KMS-11 (cell line): ENCODE data around the gene ZNF124.

Source experiments
- H2AFZ ChIP-seq: fragments of 200-600 bp; sonication (generic); 2 replicates; pipeline ENCODE4 v1.6.1; 2016; ENCODE audit warnings: antibody characterized with exemption, mixed run types, low read depth
- H3K27ac ChIP-seq: fragments of 200-600 bp; sonication (generic); 2 replicates; pipeline ENCODE4 v1.6.1; 2016; ENCODE audit warnings: mild to moderate bottlenecking, mixed run types
- H3K27me3 ChIP-seq: fragments of 200-600 bp; sonication (generic); 2 replicates; pipeline ENCODE4 v1.6.1; 2017; ENCODE audit warnings: mild to moderate bottlenecking, low read depth, mixed run types, moderate library complexity; ENCODE audit not compliant: insufficient read depth
- H3K36me3 ChIP-seq: fragments of 200-600 bp; sonication (generic); 2 replicates; pipeline ENCODE4 v1.6.1; 2017; ENCODE audit warnings: mild to moderate bottlenecking, mixed run types; ENCODE audit not compliant: insufficient read depth
- H3K4me1 ChIP-seq: fragments of 200-600 bp; sonication (generic); 2 replicates; pipeline ENCODE4 v1.6.1; 2016; ENCODE audit warnings: mild to moderate bottlenecking, low read depth, mixed run types; ENCODE audit not compliant: poor library complexity, severe bottlenecking
- H3K4me2 ChIP-seq: fragments of 200-600 bp; sonication (generic); 2 replicates; pipeline ENCODE4 v1.7.0; 2016; ENCODE audit warnings: mild to moderate bottlenecking, mixed run types
- H3K4me3 ChIP-seq: fragments of 200-600 bp; sonication (generic); IDR thresholded peaks from 2 replicates; pipeline ENCODE4 v1.6.1; 2017; ENCODE audit warnings: low read depth, low read length, mixed read lengths; ENCODE audit not compliant: insufficient read depth
- H3K79me2 ChIP-seq: fragments of 200-600 bp; sonication (generic); 2 replicates; pipeline ENCODE4 v1.6.1; 2016; ENCODE audit warnings: low read depth, mixed run types; ENCODE audit not compliant: insufficient read depth
- H3K9ac ChIP-seq: fragments of 200-600 bp; sonication (generic); 2 replicates; pipeline ENCODE4 v1.6.1; 2016; ENCODE audit warnings: mild to moderate bottlenecking, mixed run types
- H4K20me1 ChIP-seq: fragments of 200-600 bp; sonication (generic); 2 replicates; pipeline ENCODE4 v1.6.1; 2016; ENCODE audit warnings: mild to moderate bottlenecking, mixed run types; ENCODE audit not compliant: insufficient read depth
- TF ChIP-seq, protein P1 (sequence below): fragments of 200-600 bp; sonication (generic); conservative IDR thresholded peaks from 2 replicates; pipeline ENCODE4 v1.6.1; 2017; ENCODE audit warnings: low read depth, mild to moderate bottlenecking, antibody characterized with exemption, low read length, moderate library complexity, mixed read lengths

Gene ZNF124

GRCh38 chr1:247114351-247115140, 57.3 kb downstream of the ZNF124 start:
- Histone ChIP-seq H3K4me3 (no peak overlapping the region), H4K20me1 (no peaks in the 10 kb centered on the region), H3K4me2 (no peak overlapping the region), H2AFZ (no peak overlapping the region), H3K36me3 (no peaks in the 10 kb centered on the region), H3K27me3 (no peaks in the 10 kb centered on the region), H3K9ac (no peak overlapping the region), H3K79me2 (no peaks in the 10 kb centered on the region), H3K27ac (no peak overlapping the region), H3K4me1 (no peaks in the 10 kb centered on the region)
- TF ChIP-seq, protein P1, sequence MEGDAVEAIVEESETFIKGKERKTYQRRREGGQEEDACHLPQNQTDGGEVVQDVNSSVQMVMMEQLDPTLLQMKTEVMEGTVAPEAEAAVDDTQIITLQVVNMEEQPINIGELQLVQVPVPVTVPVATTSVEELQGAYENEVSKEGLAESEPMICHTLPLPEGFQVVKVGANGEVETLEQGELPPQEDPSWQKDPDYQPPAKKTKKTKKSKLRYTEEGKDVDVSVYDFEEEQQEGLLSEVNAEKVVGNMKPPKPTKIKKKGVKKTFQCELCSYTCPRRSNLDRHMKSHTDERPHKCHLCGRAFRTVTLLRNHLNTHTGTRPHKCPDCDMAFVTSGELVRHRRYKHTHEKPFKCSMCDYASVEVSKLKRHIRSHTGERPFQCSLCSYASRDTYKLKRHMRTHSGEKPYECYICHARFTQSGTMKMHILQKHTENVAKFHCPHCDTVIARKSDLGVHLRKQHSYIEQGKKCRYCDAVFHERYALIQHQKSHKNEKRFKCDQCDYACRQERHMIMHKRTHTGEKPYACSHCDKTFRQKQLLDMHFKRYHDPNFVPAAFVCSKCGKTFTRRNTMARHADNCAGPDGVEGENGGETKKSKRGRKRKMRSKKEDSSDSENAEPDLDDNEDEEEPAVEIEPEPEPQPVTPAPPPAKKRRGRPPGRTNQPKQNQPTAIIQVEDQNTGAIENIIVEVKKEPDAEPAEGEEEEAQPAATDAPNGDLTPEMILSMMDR, result no peak

DNA sequence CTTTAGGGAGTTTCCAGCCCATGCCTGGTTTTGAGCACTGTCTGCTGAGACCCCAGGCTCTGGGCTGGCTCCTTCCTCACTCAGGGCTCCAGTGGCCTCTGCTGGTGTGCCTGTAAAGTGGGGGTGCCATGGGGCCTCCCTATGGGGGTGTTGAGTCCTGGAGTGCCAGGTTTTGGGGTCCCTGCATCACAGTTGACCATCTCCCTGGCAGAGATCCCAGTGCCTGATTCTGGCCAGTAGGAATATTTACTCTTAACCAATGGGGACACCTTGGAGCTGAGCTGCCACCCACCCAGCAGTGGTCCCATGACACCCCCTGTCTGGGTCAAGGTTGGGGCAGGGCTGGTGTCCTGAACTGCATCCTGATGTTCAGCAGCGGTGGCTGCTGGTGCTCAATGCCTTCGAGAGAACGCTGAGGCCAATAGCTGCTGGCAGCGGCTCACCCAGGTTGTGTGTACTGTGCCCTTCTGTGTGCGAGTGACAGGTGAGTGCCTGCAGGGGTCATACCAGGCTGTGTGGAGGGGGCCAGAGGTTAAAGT, 58.0 kb downstream of the ZNF124 start:
- Histone ChIP-seq H2AFZ (no peak overlapping the region), H3K4me2 (no peak overlapping the region), H3K4me3 (no peak overlapping the region), H4K20me1 (no peaks in the 10 kb centered on the region), H3K36me3 (no peaks in the 10 kb centered on the region), H3K27me3 (no peaks in the 10 kb centered on the region), H3K79me2 (no peaks in the 10 kb centered on the region), H3K27ac (no peak overlapping the region), H3K4me1 (no peaks in the 10 kb centered on the region), H3K9ac (no peak overlapping the region)
- TF ChIP-seq, protein P1, result no peak

- no peaks in the 10 kb centered on the region for H3K79me2 ChIP-seq
- no peak overlapping the region for H3K4me2 ChIP-seq
- TF ChIP-seq, protein P1, result no peak
- no peaks in the 10 kb centered on the region for H3K36me3 ChIP-seq
- H3K27me3 ChIP-seq, result no peaks in the 10 kb centered on the region
- H2AFZ ChIP-seq, result no peak overlapping the region
- H3K9ac ChIP-seq, result no peak overlapping the region
- no peak overlapping the region for H3K4me3 ChIP-seq
- no peak overlapping the region for H3K27ac ChIP-seq
- no peaks in the 10 kb centered on the region for H4K20me1 ChIP-seq
- no peaks in the 10 kb centered on the region for H3K4me1 ChIP-seq
These were observed 58.7 kb downstream of the ZNF124 start for GRCh38 chr1:247113094-247113497.

GRCh38 chr1:247112479-247112781, 59.4 kb downstream of the ZNF124 start:
- H3K9ac ChIP-seq, result no peak overlapping the region

More at GRCh38 chr1:247112479-247112781, 59.4 kb downstream of the ZNF124 start:
- TF ChIP-seq, protein P1, result no peak
- no peak overlapping the region for H3K4me2 ChIP-seq
- no peaks in the 10 kb centered on the region for H3K4me1 ChIP-seq
- H4K20me1 ChIP-seq, result no peaks in the 10 kb centered on the region
- no peaks in the 10 kb centered on the region for H3K79me2 ChIP-seq
- no peak overlapping the region for H2AFZ ChIP-seq
- no peak overlapping the region for H3K4me3 ChIP-seq
- H3K27ac ChIP-seq, result no peak overlapping the region
- H3K36me3 ChIP-seq, result no peaks in the 10 kb centered on the region
- no peaks in the 10 kb centered on the region for H3K27me3 ChIP-seq
